Globus pallidus (tissue), 1 donor: ENCODE results near the gene UBXN10.

Experiments used
- DNase-seq: peaks from one replicate; pipeline ENCODE4 v3.0.0-alpha.2; 2015; ENCODE audit warnings: low spot score

Gene UBXN10

GRCh38 chr1:20237646-20238045, 51.8 kb downstream of the UBXN10 start:
- DNase-seq = no peak

GRCh38 chr1:20240012-20240411, 54.1 kb downstream of the UBXN10 start:
- no peak for DNase-seq

- DNase-seq = no peak
Measured at GRCh38 chr1:20242890-20243479, 57.1 kb downstream of the UBXN10 start.
